Uterus (tissue), 4 donors: Measurements from ENCODE around the gene MS4A10. TPM values are rescaled to one million over a fixed set of nuclear protein-coding genes. Genes with fewer than 3 reads are reported as not detected.

ENCODE experiments used
- DNase-seq, 2 donors: peaks; one replicate each; pipeline ENCODE4 v3.0.0-alpha.2; 2019 to 2020
- H3K27ac ChIP-seq, 2 donors: fragments of 200-600 bp; sonication (generic); 1 replicate in 1 of 2; 2 replicates in 1 of 2; pipeline ENCODE4 v1.5.1; 2016 to 2018
- H3K27me3 ChIP-seq, 2 donors: fragments of 200-600 bp; sonication (generic); one replicate each; pipeline ENCODE4 v1.5.1; 2018 to 2019; ENCODE audit warnings: control low read depth in 1 of 2
- H3K36me3 ChIP-seq, 2 donors: fragments of 200-600 bp; sonication (generic); one replicate each; pipeline ENCODE4 v1.5.1; 2019; ENCODE audit warnings: control low read depth in 1 of 2
- H3K4me1 ChIP-seq, 2 donors: fragments of 200-600 bp; sonication (generic); one replicate each; pipeline ENCODE4 v1.5.1; 2018 to 2019; ENCODE audit warnings: control low read depth in 1 of 2
- H3K4me3 ChIP-seq, 2 donors: fragments of 200-600 bp; sonication (generic); 1 replicate in 1 of 2; 2 replicates in 1 of 2; pipeline ENCODE4 v1.5.1; 2018 to 2019; ENCODE audit warnings: mild to moderate bottlenecking in 1 of 2
- H3K9me3 ChIP-seq, 2 donors: fragments of 200-600 bp; sonication (generic); one replicate each; pipeline ENCODE4 v1.5.1; 2019; ENCODE audit warnings: control low read depth in 1 of 2
- CTCF ChIP-seq, 4 experiments: fragments of 200-600 bp in 2 of 4; fragments of 450-650 bp in 2 of 4; sonication (generic) in 2 of 4; IDR thresholded peaks; one replicate each; pipeline ENCODE4 v1.5.1; 2016 to 2019; ENCODE audit warnings: antibody characterized with exemption in 4 of 4, mild to moderate bottlenecking in 2 of 4, moderate library complexity in 1 of 4
- POLR2A ChIP-seq, 2 donors: fragments of 450-650 bp; IDR thresholded peaks; one replicate each; pipeline ENCODE4 v1.6.1; 2016; ENCODE audit warnings: antibody characterized with exemption in 2 of 2, mild to moderate bottlenecking in 1 of 2, moderate library complexity in 1 of 2
- intact Hi-C: fragments of 100-400 bp; cut with DNase I; formaldehyde crosslinking; loops from one replicate; pipeline ENCODE4 v1.15.1; 2023; ENCODE audit warnings: low total_unique reads
- total RNA-seq, 4 donors: library from RNA; depleted of rRNA in 3 of 4; stranded (reverse); fragments of >200 nt in 3 of 4; gene quantifications; one replicate each; pipeline versions ENCODE4 v1.1.0 to v1.2.4, GENCODE V29; 2014 to 2023
- donor health status: DM: yes; HTN: yes; CAD: no.

Gene MS4A10
- total RNA-seq, 4 donors from 2014 or later: not detected

- TF ChIP-seq POLR2A (IDR thresholded peaks at IDR 0.05) (no peak), CTCF (IDR thresholded peaks at IDR 0.05) (no peak)
- Histone ChIP-seq H3K4me1 (peaks cover 0 to 4% of the 10 kb centered on the region in 2 donors), H3K4me3 (no peak overlapping the region), H3K27me3 (no peaks in the 10 kb centered on the region), H3K36me3 (no peaks in the 10 kb centered on the region), H3K27ac (peak overlapping the region; percentile 78), H3K9me3 (no peaks in the 10 kb centered on the region)
- intact Hi-C loops: loop anchor here (5.0 kb wide), 1 partner anchor 72 kb away; the partner anchor contains the start of gene TMEM109
- peak; percentile 58 to 60 for DNase-seq
Measured at GRCh38 chr11:60840470-60841430, 55.6 kb downstream of the MS4A10 start.

GRCh38 chr11:60841797-60842667 is 56.9 kb downstream of the MS4A10 start, which contains the start of gene CCDC86:
Gene CCDC86, plus strand, starts transcription at chr11:60842113. Its CDS starts 12 bp downstream, at chr11:60842125.
- Histone ChIP-seq H3K9me3 (no peaks in the 10 kb centered on the region), H3K36me3 (no peaks in the 10 kb centered on the region), H3K27ac (peak within 1 kb of the TSS; percentile 78), H3K4me3 (peak within 1 kb of the TSS; percentile 83 to 90), H3K27me3 (no peaks in the 10 kb centered on the region), H3K4me1 (peaks cover 0 to 4% of the 10 kb centered on the region in 2 donors)
- peak in 1 of 2 donors; percentile 39 for TF ChIP-seq POLR2A (IDR thresholded peaks at IDR 0.05)
- peak in 1 of 4 experiments; percentile 45 for TF ChIP-seq CTCF (IDR thresholded peaks at IDR 0.05)
- DNase-seq: peak; percentile 98
- intact Hi-C loops: loop anchor here (5.0 kb wide), 1 partner anchor 70 kb away; the partner anchor contains the start of gene TMEM109

- Histone ChIP-seq H3K4me3 (peak overlapping the region; percentile 83 to 90), H3K27ac (peak overlapping the region; percentile 78), H3K36me3 (no peaks in the 10 kb centered on the region), H3K27me3 (no peaks in the 10 kb centered on the region), H3K4me1 (peaks cover 0 to 4% of the 10 kb centered on the region in 2 donors), H3K9me3 (no peaks in the 10 kb centered on the region)
- no peak for DNase-seq
- intact Hi-C loops: loop anchor here (5.0 kb wide), 1 partner anchor 69 kb away; the partner anchor contains the start of gene TMEM109
- TF ChIP-seq POLR2A (IDR thresholded peaks at IDR 0.05): no peak
- TF ChIP-seq CTCF (IDR thresholded peaks at IDR 0.05): no peak
Measured at GRCh38 chr11:60842668-60843600, 57.8 kb downstream of the MS4A10 start.

- DNase-seq: no peak
- no peak for TF ChIP-seq POLR2A (IDR thresholded peaks at IDR 0.05)
- no peak for TF ChIP-seq CTCF (IDR thresholded peaks at IDR 0.05)
- Histone ChIP-seq H3K27ac (no peak overlapping the region), H3K4me1 (peaks cover 0 to 4% of the 10 kb centered on the region in 2 donors), H3K9me3 (no peaks in the 10 kb centered on the region), H3K27me3 (no peaks in the 10 kb centered on the region), H3K4me3 (no peak overlapping the region), H3K36me3 (no peaks in the 10 kb centered on the region)
- intact Hi-C loops: loop anchor here (5.0 kb wide), 1 partner anchor 68 kb away; the partner anchor contains the start of gene TMEM109
Measured at GRCh38 chr11:60844045-60844869, 59.1 kb downstream of the MS4A10 start.
